Measurements from ENCODE around the gene MSGN1.

The MSGN1 gene

DNA sequence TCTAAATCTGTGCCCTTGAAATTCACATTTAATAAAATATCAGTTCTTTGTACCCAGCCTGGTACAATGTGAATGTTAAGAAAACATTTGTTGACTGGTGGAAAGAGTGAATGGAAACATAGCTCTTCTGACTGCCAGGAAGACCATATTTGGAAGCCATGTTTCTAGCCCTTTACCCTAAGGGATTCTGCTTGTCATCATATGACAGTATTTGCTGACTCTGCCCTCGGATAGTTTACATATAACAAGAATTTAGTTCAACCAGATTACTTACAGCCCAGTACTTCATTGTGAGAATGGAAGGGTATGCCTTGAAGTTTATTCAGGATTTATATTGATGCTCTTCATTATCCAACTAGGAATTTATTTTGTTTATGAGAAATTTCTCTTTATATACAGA lies 48.4 kb downstream of the MSGN1 start:
- TF ChIP-seq, protein P1, sequence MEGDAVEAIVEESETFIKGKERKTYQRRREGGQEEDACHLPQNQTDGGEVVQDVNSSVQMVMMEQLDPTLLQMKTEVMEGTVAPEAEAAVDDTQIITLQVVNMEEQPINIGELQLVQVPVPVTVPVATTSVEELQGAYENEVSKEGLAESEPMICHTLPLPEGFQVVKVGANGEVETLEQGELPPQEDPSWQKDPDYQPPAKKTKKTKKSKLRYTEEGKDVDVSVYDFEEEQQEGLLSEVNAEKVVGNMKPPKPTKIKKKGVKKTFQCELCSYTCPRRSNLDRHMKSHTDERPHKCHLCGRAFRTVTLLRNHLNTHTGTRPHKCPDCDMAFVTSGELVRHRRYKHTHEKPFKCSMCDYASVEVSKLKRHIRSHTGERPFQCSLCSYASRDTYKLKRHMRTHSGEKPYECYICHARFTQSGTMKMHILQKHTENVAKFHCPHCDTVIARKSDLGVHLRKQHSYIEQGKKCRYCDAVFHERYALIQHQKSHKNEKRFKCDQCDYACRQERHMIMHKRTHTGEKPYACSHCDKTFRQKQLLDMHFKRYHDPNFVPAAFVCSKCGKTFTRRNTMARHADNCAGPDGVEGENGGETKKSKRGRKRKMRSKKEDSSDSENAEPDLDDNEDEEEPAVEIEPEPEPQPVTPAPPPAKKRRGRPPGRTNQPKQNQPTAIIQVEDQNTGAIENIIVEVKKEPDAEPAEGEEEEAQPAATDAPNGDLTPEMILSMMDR (conservative IDR thresholded peaks at IDR 0.05): no peak

DNA sequence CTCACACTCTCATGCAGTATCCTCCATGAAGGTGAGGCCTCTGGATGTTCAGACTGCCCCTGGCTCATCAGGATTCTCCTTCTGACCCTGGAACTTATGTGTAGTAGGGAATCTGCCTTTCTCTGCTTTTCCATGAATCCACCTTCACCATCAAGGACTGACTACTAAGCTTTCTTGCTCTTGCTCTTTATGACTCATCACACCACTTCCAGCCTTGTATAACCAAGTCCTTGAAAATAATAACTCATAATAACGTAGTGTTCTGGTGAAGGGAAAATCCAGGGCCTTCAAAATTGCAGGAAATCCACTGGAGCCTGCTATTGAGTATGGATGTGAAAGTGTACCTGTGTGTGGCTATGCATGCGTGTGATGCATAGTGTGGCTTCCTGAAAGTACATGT lies 50.9 kb downstream of the MSGN1 start:
- no peak overlapping the region for H3K27ac ChIP-seq
- TF ChIP-seq, protein P1 (conservative IDR thresholded peaks at IDR 0.05): no peak

More for the DNA sequence above, 48.4 kb downstream of the MSGN1 start:
- H3K27ac ChIP-seq: no peak overlapping the region

Data from VCaP (cell line).